Measurements from ENCODE around the gene KLF6.

DNA sequence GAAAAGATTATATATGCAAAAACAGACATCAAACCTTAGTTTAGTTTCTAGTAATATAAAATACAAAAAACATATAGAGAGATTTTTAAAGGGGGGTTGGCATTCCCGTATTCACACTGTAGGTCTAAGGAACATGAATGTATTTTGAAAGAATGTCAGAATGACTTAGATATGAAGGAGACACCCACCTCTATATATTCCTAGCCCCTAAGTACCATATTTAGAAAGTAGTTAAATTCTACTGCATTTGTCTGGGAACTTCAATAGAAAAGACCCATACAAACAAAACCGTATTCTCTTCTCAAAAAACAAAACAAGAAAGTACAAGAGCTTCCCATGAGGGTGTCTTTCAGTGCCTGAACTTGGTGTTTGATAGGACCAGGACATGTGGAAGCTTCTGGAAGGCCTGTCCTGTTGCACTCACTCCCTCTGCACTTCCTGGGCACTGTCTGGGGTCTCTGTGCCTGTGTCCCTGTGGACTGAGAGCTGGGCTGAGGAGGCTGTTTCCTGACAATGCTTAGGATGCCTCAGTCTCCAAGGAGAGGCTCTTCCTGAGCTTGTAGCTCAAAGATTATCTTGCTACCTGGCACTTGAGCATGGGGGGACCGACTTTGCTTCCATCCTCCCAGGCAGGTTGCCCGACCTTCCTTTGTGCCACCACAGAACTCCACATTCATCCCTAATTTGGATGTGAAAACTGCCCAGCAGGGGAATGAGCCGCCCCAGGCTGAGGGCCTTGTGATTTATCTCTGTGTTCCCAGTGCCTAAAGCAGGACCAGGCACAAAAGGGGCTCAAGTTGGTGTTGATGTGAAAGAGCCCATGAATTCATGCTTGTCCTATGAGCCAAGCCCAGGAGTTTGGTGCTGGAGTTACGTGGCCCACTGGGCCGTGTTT lies 44.4 kb upstream of the KLF6 start:
- TF ChIP-seq, protein P1, sequence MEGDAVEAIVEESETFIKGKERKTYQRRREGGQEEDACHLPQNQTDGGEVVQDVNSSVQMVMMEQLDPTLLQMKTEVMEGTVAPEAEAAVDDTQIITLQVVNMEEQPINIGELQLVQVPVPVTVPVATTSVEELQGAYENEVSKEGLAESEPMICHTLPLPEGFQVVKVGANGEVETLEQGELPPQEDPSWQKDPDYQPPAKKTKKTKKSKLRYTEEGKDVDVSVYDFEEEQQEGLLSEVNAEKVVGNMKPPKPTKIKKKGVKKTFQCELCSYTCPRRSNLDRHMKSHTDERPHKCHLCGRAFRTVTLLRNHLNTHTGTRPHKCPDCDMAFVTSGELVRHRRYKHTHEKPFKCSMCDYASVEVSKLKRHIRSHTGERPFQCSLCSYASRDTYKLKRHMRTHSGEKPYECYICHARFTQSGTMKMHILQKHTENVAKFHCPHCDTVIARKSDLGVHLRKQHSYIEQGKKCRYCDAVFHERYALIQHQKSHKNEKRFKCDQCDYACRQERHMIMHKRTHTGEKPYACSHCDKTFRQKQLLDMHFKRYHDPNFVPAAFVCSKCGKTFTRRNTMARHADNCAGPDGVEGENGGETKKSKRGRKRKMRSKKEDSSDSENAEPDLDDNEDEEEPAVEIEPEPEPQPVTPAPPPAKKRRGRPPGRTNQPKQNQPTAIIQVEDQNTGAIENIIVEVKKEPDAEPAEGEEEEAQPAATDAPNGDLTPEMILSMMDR (conservative IDR thresholded peaks at IDR 0.05; ENCODE audit: low read depth, low read length), result no peak
- no peak for TF ChIP-seq EZH2 (IDR thresholded peaks at IDR 0.05; ENCODE audit: low read length, unreplicated experiment)

Data from PC-3 (cell line).